Fibroblast of lung (primary cell): ENCODE results near the gene MIEF2.

ENCODE experiments used
- EZH2 ChIP-seq: IDR thresholded peaks from 2 replicates; pipeline ENCODE4 v1.5.1; 2012; ENCODE audit warnings: low read length, control low read depth, mild to moderate bottlenecking; ENCODE audit errors: missing control alignments
- TF ChIP-seq, protein P1 (sequence below), 2 donors: IDR thresholded peaks in 1 of 2; conservative IDR thresholded peaks in 1 of 2; 1 replicate in 1 of 2; 2 replicates in 1 of 2; pipeline ENCODE4 v1.5.1; 2011 to 2012; ENCODE audit warnings: low read length in 2 of 2, control low read depth in 1 of 2, inconsistent platforms in 1 of 2, low read depth in 1 of 2, mild to moderate bottlenecking in 1 of 2

DNA sequence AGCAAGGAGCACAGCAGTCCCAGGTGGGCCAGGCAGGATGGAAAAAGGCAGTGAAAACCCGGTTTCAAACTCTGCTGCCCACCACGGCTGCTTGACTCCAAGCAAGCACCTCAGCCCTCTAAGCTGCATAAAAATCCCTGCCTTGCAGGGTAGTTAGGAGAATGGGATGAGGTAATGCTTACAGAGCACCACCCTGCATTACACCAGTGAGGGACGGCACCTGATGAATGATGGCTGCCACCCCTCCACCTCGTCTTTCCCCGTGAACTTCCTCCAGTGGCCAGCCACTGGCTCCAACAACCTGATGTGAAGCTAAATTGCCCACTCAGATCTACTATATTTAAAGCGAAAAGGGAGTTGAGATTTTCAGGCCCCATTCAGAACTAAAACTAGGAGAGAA, 21.3 kb downstream of the MIEF2 start:
- TF ChIP-seq, protein P1, sequence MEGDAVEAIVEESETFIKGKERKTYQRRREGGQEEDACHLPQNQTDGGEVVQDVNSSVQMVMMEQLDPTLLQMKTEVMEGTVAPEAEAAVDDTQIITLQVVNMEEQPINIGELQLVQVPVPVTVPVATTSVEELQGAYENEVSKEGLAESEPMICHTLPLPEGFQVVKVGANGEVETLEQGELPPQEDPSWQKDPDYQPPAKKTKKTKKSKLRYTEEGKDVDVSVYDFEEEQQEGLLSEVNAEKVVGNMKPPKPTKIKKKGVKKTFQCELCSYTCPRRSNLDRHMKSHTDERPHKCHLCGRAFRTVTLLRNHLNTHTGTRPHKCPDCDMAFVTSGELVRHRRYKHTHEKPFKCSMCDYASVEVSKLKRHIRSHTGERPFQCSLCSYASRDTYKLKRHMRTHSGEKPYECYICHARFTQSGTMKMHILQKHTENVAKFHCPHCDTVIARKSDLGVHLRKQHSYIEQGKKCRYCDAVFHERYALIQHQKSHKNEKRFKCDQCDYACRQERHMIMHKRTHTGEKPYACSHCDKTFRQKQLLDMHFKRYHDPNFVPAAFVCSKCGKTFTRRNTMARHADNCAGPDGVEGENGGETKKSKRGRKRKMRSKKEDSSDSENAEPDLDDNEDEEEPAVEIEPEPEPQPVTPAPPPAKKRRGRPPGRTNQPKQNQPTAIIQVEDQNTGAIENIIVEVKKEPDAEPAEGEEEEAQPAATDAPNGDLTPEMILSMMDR (conservative IDR thresholded peaks at IDR 0.05 in 1 of 2, IDR thresholded peaks at IDR 0.05 in 1 of 2; ENCODE audit: low read depth in 1 of 2, low read length in 2 of 2), result no peak
- TF ChIP-seq EZH2, result no peak
